IMR-90 (cell line): ENCODE data around the gene C7orf33. TPM values are rescaled to one million over a fixed set of nuclear protein-coding genes. Genes with fewer than 3 reads are reported as not detected.

ENCODE experiments used
- ATAC-seq: fragments of 200-7000 bp; cut with Tn5 transposase; 2 replicates; pipeline ENCODE4 v1.9.1; 2020; ENCODE audit warnings: low read depth, mild to moderate bottlenecking, moderate library complexity
- BruUV-seq: library from RNA; stranded (reverse); fragments of 400-500 nt; replicated peaks from 2 replicates; lab custom pipeline; 2021; lab: Mats Ljungman, UMichigan
- CTCF ChIA-PET: fragments of 300-600 bp; formaldehyde crosslinking; extraction: SDS; loops from one replicate; lab custom pipeline; 2021; ENCODE audit warnings: antibody characterized with exemption; lab: Yijun Ruan, JAX
- POLR2A ChIA-PET: fragments of 300-600 bp; sonication (Branson Sonifier 250); formaldehyde crosslinking; loops from one replicate; lab custom pipeline; 2022; ENCODE audit warnings: antibody characterized with exemption; ENCODE audit not compliant: unreplicated experiment; lab: Charles Lee
- DNase-seq: peaks from one replicate; pipeline ENCODE4 v3.0.0; 2013
- H2AFZ ChIP-seq: replicated peaks from 2 replicates; pipeline ENCODE3; 2013; ENCODE audit warnings: low read length, mild to moderate bottlenecking; ENCODE audit not compliant: poor library complexity
- H2AK5ac ChIP-seq: 2 replicates; pipeline ENCODE4 v1.6.1; 2013; ENCODE audit warnings: low read depth, low read length, inconsistent platforms
- H2AK9ac ChIP-seq: replicated peaks from 2 replicates; pipeline ENCODE3; 2013; ENCODE audit warnings: mild to moderate bottlenecking, low read depth, low read length, moderate library complexity; ENCODE audit not compliant: poor library complexity
- H2BK120ac ChIP-seq: 2 replicates; pipeline ENCODE4 v1.6.1; 2013; ENCODE audit warnings: low read depth, low read length, inconsistent platforms
- H2BK15ac ChIP-seq: 3 replicates; pipeline ENCODE4 v1.6.1; 2013; ENCODE audit warnings: low read depth, low read length, inconsistent platforms
- H2BK20ac ChIP-seq: 2 replicates; pipeline ENCODE4 v1.6.1; 2013; ENCODE audit warnings: low read depth, mild to moderate bottlenecking, inconsistent platforms, low read length, moderate library complexity
- H2BK5ac ChIP-seq: 2 replicates; pipeline ENCODE4 v1.6.1; 2013; ENCODE audit warnings: mild to moderate bottlenecking, low read depth, low read length, inconsistent platforms; ENCODE audit not compliant: poor library complexity, severe bottlenecking
- H3K14ac ChIP-seq: replicated peaks from 2 replicates; pipeline ENCODE4 v1.6.1; 2013; ENCODE audit warnings: low read depth, low read length, inconsistent platforms
- H3K18ac ChIP-seq: 2 replicates; pipeline ENCODE4 v1.6.1; 2013; ENCODE audit warnings: low read depth, low read length, control low read depth
- H3K23ac ChIP-seq: 2 replicates; pipeline ENCODE4 v1.6.1; 2013; ENCODE audit warnings: low read depth, low read length, inconsistent platforms
- H3K27ac ChIP-seq: 2 replicates; pipeline ENCODE4 v1.5.1; 2013; ENCODE audit warnings: mild to moderate bottlenecking, control low read depth, low read length; ENCODE audit not compliant: insufficient read depth
- H3K27me3 ChIP-seq: 2 replicates; pipeline ENCODE4 v1.6.1; 2013; ENCODE audit warnings: low read length; ENCODE audit not compliant: control insufficient read depth, insufficient read depth
- H3K36me3 ChIP-seq: 2 replicates; pipeline ENCODE4 v1.6.1; 2013; ENCODE audit warnings: low read length, mixed read lengths; ENCODE audit not compliant: control insufficient read depth, insufficient read depth
- H3K4ac ChIP-seq: 2 replicates; pipeline ENCODE4 v1.6.1; 2013; ENCODE audit warnings: low read depth, low read length, inconsistent platforms
- H3K4me1 ChIP-seq: 2 replicates; pipeline ENCODE4 v1.6.1; 2013; ENCODE audit warnings: low read length, mixed read lengths; ENCODE audit not compliant: control insufficient read depth, insufficient read depth
- H3K4me2 ChIP-seq: 2 replicates; pipeline ENCODE4 v1.6.1; 2013; ENCODE audit warnings: low read depth, mild to moderate bottlenecking, control low read depth, low read length, moderate library complexity
- H3K4me3 ChIP-seq: 2 replicates; pipeline ENCODE4 v1.5.1; 2013; ENCODE audit warnings: low read depth, mild to moderate bottlenecking, control low read depth, low read length, moderate library complexity; ENCODE audit not compliant: insufficient read depth
- H3K56ac ChIP-seq: 2 replicates; pipeline ENCODE4 v1.6.1; 2013; ENCODE audit warnings: low read length, inconsistent platforms; ENCODE audit not compliant: insufficient read depth; ENCODE audit errors: extremely low read depth
- H3K79me1 ChIP-seq, 2 experiments: 2 replicates each; pipeline ENCODE4 v1.6.1; 2013; ENCODE audit warnings: low read length in 2 of 2, inconsistent platforms in 1 of 2, low read depth in 1 of 2
- H3K9ac ChIP-seq: 2 replicates; pipeline ENCODE4 v1.6.1; 2013; ENCODE audit warnings: low read depth, low read length, control low read depth
- H3K9me1 ChIP-seq: 2 replicates; pipeline ENCODE4 v1.6.1; 2013; ENCODE audit warnings: low read length, inconsistent platforms; ENCODE audit not compliant: insufficient read depth
- H3K9me3 ChIP-seq: 2 replicates; pipeline ENCODE4 v1.6.1; 2013; ENCODE audit warnings: low read length; ENCODE audit not compliant: control insufficient read depth, insufficient read depth
- H4K20me1 ChIP-seq: 2 replicates; pipeline ENCODE4 v1.6.1; 2013; ENCODE audit warnings: low read length, inconsistent platforms; ENCODE audit not compliant: insufficient read depth
- H4K5ac ChIP-seq: 2 replicates; pipeline ENCODE4 v1.6.1; 2013; ENCODE audit warnings: mild to moderate bottlenecking, low read depth, low read length, control low read depth
- H4K8ac ChIP-seq, 2 experiments: 2 replicates each; pipeline ENCODE4 v1.6.1; 2013; ENCODE audit warnings: low read depth in 2 of 2, low read length in 2 of 2, control low read depth in 1 of 2, inconsistent platforms in 1 of 2
- H4K91ac ChIP-seq: 2 replicates; pipeline ENCODE4 v1.6.1; 2013; ENCODE audit warnings: low read depth, low read length, inconsistent platforms; ENCODE audit not compliant: insufficient read depth
- CHD1 ChIP-seq: IDR thresholded peaks from 2 replicates; pipeline ENCODE4 v1.6.1; 2012; ENCODE audit warnings: low read depth, low read length, improper control_type of control experiment
- MXI1 ChIP-seq: IDR thresholded peaks from 2 replicates; pipeline ENCODE4 v1.6.1; 2012; ENCODE audit warnings: low read depth, mild to moderate bottlenecking, low read length, moderate library complexity, borderline replicate concordance
- NFE2L2 ChIP-seq: fragments of 150-350 bp; IDR thresholded peaks from 2 replicates; pipeline ENCODE4 v1.6.1; 2016; ENCODE audit warnings: low read depth, mild to moderate bottlenecking, low read length
- POLR2A ChIP-seq: IDR thresholded peaks from 2 replicates; pipeline ENCODE4 v1.6.1; 2012; ENCODE audit warnings: mild to moderate bottlenecking, low read depth, low read length
- RFX5 ChIP-seq: IDR thresholded peaks from 2 replicates; pipeline ENCODE4 v1.8.0; 2012; ENCODE audit warnings: low read depth, mild to moderate bottlenecking, low read length, moderate library complexity
- SMC3 ChIP-seq: fragments of 150-350 bp; IDR thresholded peaks from 2 replicates; pipeline ENCODE4 v1.6.1; 2016; ENCODE audit warnings: low read depth, mild to moderate bottlenecking, antibody characterized with exemption, low read length, moderate library complexity
- WGBS, 2 experiments: methylation state at CpG; one replicate each; pipeline versions ENCODE4 v1.1.5 to v1.1.7; 2013; ENCODE audit warnings: missing lambda C conversion rate in 2 of 2; ENCODE audit not compliant: insufficient read length in 1 of 2; ENCODE audit errors: extremely low coverage in 2 of 2; 5-methylcytosine and 5-hydroxymethylcytosine counted together
- dilution Hi-C: fragments of 300-500 bp; cut with HindIII; formaldehyde crosslinking; loops from one replicate; pipeline ENCODE4 v1.14.3; 2018; ENCODE audit warnings: low sequenced_read_pairs; ENCODE audit not compliant: unreplicated experiment
- in situ Hi-C: fragments of 300-500 bp; cut with MboI; formaldehyde crosslinking; loops from 3 replicates; pipeline ENCODE4 v1.14.3; 2019; ENCODE audit warnings: low sequenced_read_pairs, inconsistent platforms, mixed read lengths
- intact Hi-C: fragments of 100-400 bp; cut with micrococcal nuclease; formaldehyde crosslinking; loops from 2 replicates; pipeline ENCODE4 v1.10.0; 2022
- polyA plus RNA-seq, 3 experiments: library from polyadenylated mRNA; depleted of rRNA; stranded (reverse); fragments of >200 nt; gene quantifications; 2 replicates each; pipeline ENCODE4 v1.2.3, GENCODE V29; 2012; ENCODE audit warnings: low replicate concordance in 1 of 3
- total RNA-seq: library from RNA; depleted of rRNA; stranded (reverse); fragments of >200 nt; gene quantifications from 2 replicates; pipeline ENCODE4 v1.2.3, GENCODE V29; 2012
- TF ChIP-seq, protein P1 (sequence below): fragments of 150-350 bp; IDR thresholded peaks from 2 replicates; pipeline ENCODE4 v1.6.1; 2017; ENCODE audit warnings: mild to moderate bottlenecking, antibody characterized with exemption, low read length, low read depth

Gene C7orf33
- total and polyA plus RNA-seq, 2 of the 4 experiments (the other 2 are of a cell fraction) = not detected

DNA sequence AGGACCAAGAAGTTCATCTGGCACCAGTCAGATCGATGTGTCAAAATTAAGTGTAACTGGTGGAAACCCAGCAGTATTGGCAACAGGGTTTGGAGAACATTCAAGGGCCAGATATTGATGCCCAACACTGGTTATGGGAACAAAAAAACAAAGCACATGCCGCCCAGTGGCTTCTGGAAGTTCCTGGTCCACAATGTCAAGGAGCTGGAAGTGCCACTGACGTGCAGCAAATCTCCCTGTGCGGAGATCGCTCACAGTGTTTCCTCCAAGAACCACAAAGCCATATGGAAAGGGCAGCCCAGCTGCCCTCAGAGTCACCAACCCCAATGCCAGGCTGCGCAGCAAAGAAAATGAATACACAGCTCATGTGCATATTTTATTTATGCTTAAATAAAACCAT, 10.1 kb upstream of the C7orf33 start:
- Histone ChIP-seq H3K4me2 (no peak overlapping the region), H3K9ac (no peak overlapping the region), H4K91ac (no peak overlapping the region), H3K9me3 (no peaks in the 10 kb centered on the region), H3K14ac (no peak overlapping the region), H3K27me3 (peaks cover 2% of the 10 kb centered on the region; the same call in 1 of the 2 replicates), H3K36me3 (no peaks in the 10 kb centered on the region), H3K4me1 (no peaks in the 10 kb centered on the region), H2BK120ac (no peak overlapping the region), H4K5ac (no peak overlapping the region), H2BK20ac (no peak overlapping the region), H3K79me1 (no peaks in the 10 kb centered on the region), H2AK5ac (no peak overlapping the region), H3K27ac (no peak overlapping the region), H3K4ac (no peak overlapping the region), H4K20me1 (no peaks in the 10 kb centered on the region), H3K23ac (no peak overlapping the region), H3K9me1 (no peaks in the 10 kb centered on the region), H3K56ac (no peak overlapping the region), H2BK15ac (no peak overlapping the region), H3K18ac (no peak overlapping the region), H4K8ac (no peak overlapping the region), H3K4me3 (no peak overlapping the region), H2AK9ac (no peak overlapping the region), H2AFZ (no peak overlapping the region), H2BK5ac (no peak overlapping the region)
- intact Hi-C loops = no loop called here
- no TSS peak for BruUV-seq
- no peak for ATAC-seq
- TF ChIP-seq CHD1 (no peak), SMC3 (no peak), MXI1 (no peak), RFX5 (no peak), NFE2L2 (no peak), POLR2A (no peak)
- TF ChIP-seq, protein P1, sequence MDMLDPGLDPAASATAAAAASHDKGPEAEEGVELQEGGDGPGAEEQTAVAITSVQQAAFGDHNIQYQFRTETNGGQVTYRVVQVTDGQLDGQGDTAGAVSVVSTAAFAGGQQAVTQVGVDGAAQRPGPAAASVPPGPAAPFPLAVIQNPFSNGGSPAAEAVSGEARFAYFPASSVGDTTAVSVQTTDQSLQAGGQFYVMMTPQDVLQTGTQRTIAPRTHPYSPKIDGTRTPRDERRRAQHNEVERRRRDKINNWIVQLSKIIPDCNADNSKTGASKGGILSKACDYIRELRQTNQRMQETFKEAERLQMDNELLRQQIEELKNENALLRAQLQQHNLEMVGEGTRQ = no peak
- ChIA-PET POLR2A (no interaction called here), CTCF (interaction anchor here (0.6 kb wide), 1 partner anchor 215 kb away, joined by 6 read pairs; no protein-coding TSS in a partner anchor)
- in situ Hi-C loops = no loop called here
- DNase-seq = no peak
- no CpG with 5 or more reads among the region's 6 CpGs for WGBS, 2 experiments
- dilution Hi-C loops = no loop called here
